Esophagus muscularis mucosa (tissue), 4 donors: Measurements from ENCODE around the gene CPB2. TPM values are rescaled to one million over a fixed set of nuclear protein-coding genes. Genes with fewer than 3 reads are reported as not detected.

ENCODE experiments used
- DNase-seq: peaks from one replicate; pipeline ENCODE4 v3.0.0-alpha.2; 2017; ENCODE audit errors: extremely low spot score
- H3K27ac ChIP-seq, 4 donors: fragments of 200-600 bp; sonication (generic); replicated peaks in 1 of 4; 1 replicate in 3 of 4; 2 replicates in 1 of 4; pipeline ENCODE4 v1.5.1; 2016 to 2019; ENCODE audit warnings: mild to moderate bottlenecking in 1 of 4
- H3K27me3 ChIP-seq, 4 donors: fragments of 200-600 bp; sonication (generic); one replicate each; pipeline versions ENCODE4 v1.5.1 to v1.6.0; 2016 to 2019
- H3K36me3 ChIP-seq, 4 donors: fragments of 200-600 bp; sonication (generic); one replicate each; pipeline ENCODE4 v1.5.1; 2016 to 2019
- H3K4me1 ChIP-seq, 4 donors: fragments of 200-600 bp; sonication (generic); one replicate each; pipeline ENCODE4 v1.5.1; 2016 to 2019
- H3K4me3 ChIP-seq, 4 donors: fragments of 200-600 bp; sonication (generic); 1 replicate in 2 of 4; 2 replicates in 2 of 4; pipeline ENCODE4 v1.5.1; 2016 to 2019; ENCODE audit warnings: mild to moderate bottlenecking in 4 of 4, moderate library complexity in 1 of 4
- H3K9me3 ChIP-seq, 4 donors: fragments of 200-600 bp; sonication (generic); 1 replicate in 3 of 4; 2 replicates in 1 of 4; pipeline ENCODE4 v1.5.1; 2016 to 2019
- EP300 ChIP-seq: sonication (generic); formaldehyde crosslinking; IDR thresholded peaks from one replicate; pipeline ENCODE4 v1.6.1; 2017; ENCODE audit warnings: antibody characterized with exemption
- POLR2A ChIP-seq: fragments of 450-650 bp; IDR thresholded peaks from one replicate; pipeline ENCODE4 v1.6.1; 2017; ENCODE audit warnings: antibody characterized with exemption, moderate library complexity, mild to moderate bottlenecking, low read depth
- POLR2AphosphoS5 ChIP-seq, 2 donors: sonication (generic); formaldehyde crosslinking; IDR thresholded peaks; one replicate each; pipeline ENCODE4 v1.6.1; 2017; ENCODE audit warnings: antibody characterized with exemption in 2 of 2
- WGBS: methylation state at CpG from one replicate; pipeline ENCODE4 v1.1.5; 2018; 5-methylcytosine and 5-hydroxymethylcytosine counted together
- intact Hi-C: fragments of 100-400 bp; cut with DNase I; formaldehyde crosslinking; loops from one replicate; pipeline ENCODE4 v1.15.1; 2023
- total RNA-seq, 4 donors: library from RNA; depleted of rRNA; stranded (reverse); fragments of >200 nt; gene quantifications; one replicate each; pipeline versions ENCODE4 v1.1.0 to v1.2.1, GENCODE V29; 2016
- TF ChIP-seq, protein P1 (sequence below), 3 experiments: fragments of 200-600 bp in 2 of 3; fragments of 450-650 bp in 1 of 3; sonication (generic) in 2 of 3; IDR thresholded peaks; one replicate each; pipeline ENCODE4 v1.5.1; 2017 to 2019; ENCODE audit warnings: antibody characterized with exemption in 3 of 3, mild to moderate bottlenecking in 2 of 3, moderate library complexity in 1 of 3

CPB2 gene
- total RNA-seq, 4 donors from 2014 or later = not detected

GRCh38 chr13:46143184-46143701, 38.4 kb upstream of the CPB2 start:
- no peaks in the 10 kb centered on the region for H3K36me3 ChIP-seq
- WGBS = 71% methylated on average over 4 of the region's 4 CpGs
- no peaks in the 10 kb centered on the region for H3K4me1 ChIP-seq
- TF ChIP-seq EP300 (no peak), POLR2A (no peak), POLR2AphosphoS5 (IDR thresholded peaks at IDR 0.05) (no peak)
- TF ChIP-seq, protein P1, sequence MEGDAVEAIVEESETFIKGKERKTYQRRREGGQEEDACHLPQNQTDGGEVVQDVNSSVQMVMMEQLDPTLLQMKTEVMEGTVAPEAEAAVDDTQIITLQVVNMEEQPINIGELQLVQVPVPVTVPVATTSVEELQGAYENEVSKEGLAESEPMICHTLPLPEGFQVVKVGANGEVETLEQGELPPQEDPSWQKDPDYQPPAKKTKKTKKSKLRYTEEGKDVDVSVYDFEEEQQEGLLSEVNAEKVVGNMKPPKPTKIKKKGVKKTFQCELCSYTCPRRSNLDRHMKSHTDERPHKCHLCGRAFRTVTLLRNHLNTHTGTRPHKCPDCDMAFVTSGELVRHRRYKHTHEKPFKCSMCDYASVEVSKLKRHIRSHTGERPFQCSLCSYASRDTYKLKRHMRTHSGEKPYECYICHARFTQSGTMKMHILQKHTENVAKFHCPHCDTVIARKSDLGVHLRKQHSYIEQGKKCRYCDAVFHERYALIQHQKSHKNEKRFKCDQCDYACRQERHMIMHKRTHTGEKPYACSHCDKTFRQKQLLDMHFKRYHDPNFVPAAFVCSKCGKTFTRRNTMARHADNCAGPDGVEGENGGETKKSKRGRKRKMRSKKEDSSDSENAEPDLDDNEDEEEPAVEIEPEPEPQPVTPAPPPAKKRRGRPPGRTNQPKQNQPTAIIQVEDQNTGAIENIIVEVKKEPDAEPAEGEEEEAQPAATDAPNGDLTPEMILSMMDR (IDR thresholded peaks at IDR 0.05) = no peak
- no peak overlapping the region for H3K4me3 ChIP-seq
- intact Hi-C loops = no loop called here
- no peaks in the 10 kb centered on the region for H3K9me3 ChIP-seq
- no peaks in the 10 kb centered on the region for H3K27me3 ChIP-seq
- no peak for DNase-seq
- H3K27ac ChIP-seq = no peak overlapping the region

DNA sequence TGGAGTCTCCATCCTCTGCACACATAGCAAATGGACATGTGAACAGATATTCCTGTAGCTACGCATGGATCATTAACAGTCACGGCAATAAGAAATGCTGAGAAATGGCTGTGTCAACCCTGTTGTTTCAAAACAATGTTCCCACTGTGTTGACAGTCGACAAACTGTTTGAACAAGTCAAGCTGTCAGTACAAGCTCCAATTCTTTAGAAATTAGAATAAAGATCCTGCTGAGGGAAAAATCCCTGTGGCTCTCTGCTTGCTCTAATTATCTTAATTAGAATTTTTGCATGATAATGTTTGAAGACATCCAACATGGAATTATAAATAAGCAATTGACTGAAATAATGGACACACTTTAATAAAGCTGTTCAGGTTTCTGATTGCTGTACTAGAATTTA, 37.9 kb upstream of the CPB2 start:
- Histone ChIP-seq H3K4me1 (no peaks in the 10 kb centered on the region), H3K4me3 (no peak overlapping the region), H3K27me3 (no peaks in the 10 kb centered on the region), H3K36me3 (no peaks in the 10 kb centered on the region), H3K9me3 (no peaks in the 10 kb centered on the region), H3K27ac (no peak overlapping the region)
- TF ChIP-seq, protein P1 (IDR thresholded peaks at IDR 0.05) = no peak
- TF ChIP-seq EP300 (no peak), POLR2AphosphoS5 (IDR thresholded peaks at IDR 0.05) (no peak), POLR2A (no peak)
- WGBS = 74% methylated on average over 3 of the region's 3 CpGs
- intact Hi-C loops = no loop called here
- DNase-seq = no peak

DNA sequence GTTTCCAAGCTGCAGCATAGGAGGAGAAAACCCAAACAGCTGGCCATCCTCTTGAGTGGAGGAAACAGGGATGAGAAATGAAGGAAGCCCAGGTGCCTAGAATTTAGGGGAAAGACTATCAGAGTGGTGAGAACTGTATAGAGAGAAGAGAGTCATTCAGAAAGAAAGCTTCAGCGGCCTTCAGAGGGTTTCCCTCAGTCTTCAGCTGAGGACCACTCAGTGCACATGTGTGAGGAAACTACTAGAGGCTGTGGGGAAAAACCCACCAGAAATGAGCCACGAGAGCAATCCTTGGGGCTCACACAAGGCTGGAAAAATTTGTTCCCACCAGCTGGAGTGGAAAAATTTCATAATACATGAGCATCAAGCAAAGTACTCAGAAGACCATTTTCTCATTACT, 35.2 kb upstream of the CPB2 start:
- Histone ChIP-seq H3K36me3 (no peaks in the 10 kb centered on the region), H3K27ac (no peak overlapping the region), H3K4me3 (no peak overlapping the region), H3K9me3 (no peaks in the 10 kb centered on the region), H3K4me1 (no peaks in the 10 kb centered on the region), H3K27me3 (no peaks in the 10 kb centered on the region)
- 76% methylated on average over 2 of the region's 2 CpGs for WGBS
- TF ChIP-seq, protein P1 (IDR thresholded peaks at IDR 0.05) = no peak
- no peak for TF ChIP-seq EP300
- TF ChIP-seq POLR2A = no peak
- no peak for TF ChIP-seq POLR2AphosphoS5 (IDR thresholded peaks at IDR 0.05)
- no peak for DNase-seq
- intact Hi-C loops = no loop called here

DNA sequence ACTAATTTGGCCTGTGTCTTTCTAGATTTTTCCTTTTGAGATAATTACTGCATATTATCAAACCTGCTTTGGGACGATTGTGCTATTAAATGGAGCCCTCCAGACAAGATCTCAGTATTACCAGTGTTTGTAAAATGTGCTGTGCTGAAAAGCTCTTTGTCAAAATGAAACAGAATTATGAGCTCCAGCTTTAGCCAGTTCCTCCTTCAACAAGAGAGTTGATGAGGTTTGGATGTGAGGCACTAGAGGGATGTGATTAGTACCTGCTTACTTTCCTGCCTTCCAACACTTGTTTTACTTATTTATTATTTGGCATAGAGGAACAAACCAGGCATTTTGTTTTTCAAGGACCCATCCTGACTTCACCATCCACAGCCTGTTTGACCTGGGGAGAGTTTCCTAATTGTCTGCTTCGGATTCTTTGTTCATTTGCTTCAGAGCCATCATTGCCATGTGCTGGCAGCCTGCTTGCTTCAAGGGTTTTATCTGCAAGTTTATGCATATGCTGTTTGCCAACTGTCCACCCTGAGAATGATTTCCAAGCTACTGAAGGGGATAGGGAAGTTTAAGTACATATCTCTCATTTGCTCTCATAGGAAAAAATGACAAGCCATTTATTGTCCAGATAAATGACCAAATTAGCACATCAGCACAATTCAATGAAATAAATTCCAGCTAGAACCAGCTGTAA, 32.9 kb upstream of the CPB2 start:
- WGBS = 80% methylated on average over 2 of the region's 2 CpGs

More for the DNA sequence above, 32.9 kb upstream of the CPB2 start:
- DNase-seq = no peak
- Histone ChIP-seq H3K36me3 (no peaks in the 10 kb centered on the region), H3K27me3 (no peaks in the 10 kb centered on the region), H3K4me3 (no peak overlapping the region), H3K4me1 (no peaks in the 10 kb centered on the region), H3K27ac (no peak overlapping the region), H3K9me3 (no peaks in the 10 kb centered on the region)
- intact Hi-C loops = no loop called here
- TF ChIP-seq, protein P1 (IDR thresholded peaks at IDR 0.05) = no peak
- no peak for TF ChIP-seq POLR2AphosphoS5 (IDR thresholded peaks at IDR 0.05)
- no peak for TF ChIP-seq POLR2A
- TF ChIP-seq EP300 = no peak
